GM21786 (cell line): Measurements from ENCODE around the gene HEMK1.
A peak's percentile ranks its signal among the peaks of the same experiment; 100 is the strongest.

Experiments used
- ATAC-seq: cut with Tn5 transposase; IDR thresholded peaks from one replicate; pipeline ENCODE4 v1.9.1; 2021; ENCODE audit not compliant: unreplicated experiment

Gene HEMK1

DNA sequence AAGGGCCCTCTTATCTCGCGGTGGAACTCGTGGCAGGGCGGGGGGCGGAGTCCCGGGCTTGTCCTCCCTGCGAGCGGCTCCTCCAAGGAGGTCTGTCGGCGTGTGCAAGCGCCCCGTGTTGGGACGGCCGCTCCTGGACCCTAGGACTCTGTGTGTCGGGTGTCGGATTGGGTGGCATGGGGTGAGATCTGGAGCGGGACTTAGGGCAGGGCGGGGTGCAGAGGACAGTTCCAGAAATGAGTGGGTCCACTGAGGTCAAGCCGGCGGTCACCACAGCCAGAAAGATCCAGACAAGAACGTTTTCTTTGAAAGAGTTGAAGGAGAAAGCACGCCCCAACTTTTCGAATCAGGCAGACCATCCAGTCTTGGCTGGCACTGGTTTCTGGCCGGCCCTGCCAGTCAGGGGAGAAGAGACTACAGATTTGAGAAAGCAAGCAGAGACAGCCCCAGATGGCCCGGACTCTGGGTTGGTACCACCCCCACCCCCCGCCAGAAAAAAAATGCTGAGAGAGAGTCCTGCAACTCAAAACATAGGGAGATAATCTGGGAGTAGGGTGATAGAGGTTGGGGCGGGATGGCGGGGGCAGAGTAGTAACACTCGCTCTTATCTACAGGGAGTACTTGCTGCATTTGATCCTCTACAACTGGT is 43.0 kb downstream of the HEMK1 start:
- ATAC-seq, result no peak

DNA sequence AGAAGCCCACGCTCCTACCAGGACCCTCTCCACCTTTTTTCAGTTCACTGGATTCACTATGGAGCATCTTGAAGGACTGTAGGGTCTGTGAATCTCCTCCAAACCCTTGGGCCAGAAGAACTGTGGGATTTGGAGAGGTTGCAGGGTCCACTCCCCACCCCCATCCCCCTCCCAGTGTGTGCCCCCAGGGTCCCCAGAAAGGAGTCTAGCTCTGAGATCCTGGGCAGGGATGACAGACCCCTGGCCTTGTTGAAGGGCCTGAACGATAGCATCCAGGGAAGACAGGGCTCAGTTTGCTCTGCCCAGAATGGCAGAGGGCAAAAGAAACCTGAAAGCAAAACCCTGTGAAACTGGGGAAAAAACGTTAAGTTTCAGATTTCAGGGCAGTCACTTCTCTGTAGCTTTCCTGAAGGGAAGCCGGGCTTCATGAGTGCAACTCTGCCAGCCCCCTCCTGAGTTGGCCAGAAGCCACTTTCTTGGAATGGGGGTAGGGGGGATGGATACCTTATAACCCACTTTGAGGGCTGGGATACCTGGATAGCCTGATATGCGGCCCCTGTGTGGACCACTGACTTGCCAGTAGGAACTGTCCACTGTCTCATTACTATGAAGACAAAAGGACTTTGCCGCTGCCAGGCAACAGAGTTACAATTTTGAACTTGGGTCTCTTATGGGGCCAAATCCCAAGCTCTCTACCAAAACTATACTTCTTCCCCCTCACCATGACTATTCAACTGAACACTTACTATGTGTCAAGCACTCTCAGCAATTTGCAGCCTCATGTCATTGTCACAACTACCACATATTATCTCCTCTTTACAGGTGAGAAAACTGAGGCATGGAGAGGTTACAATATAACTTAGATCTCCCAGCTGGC is 43.9 kb downstream of the HEMK1 start:
- ATAC-seq, result no peak

DNA sequence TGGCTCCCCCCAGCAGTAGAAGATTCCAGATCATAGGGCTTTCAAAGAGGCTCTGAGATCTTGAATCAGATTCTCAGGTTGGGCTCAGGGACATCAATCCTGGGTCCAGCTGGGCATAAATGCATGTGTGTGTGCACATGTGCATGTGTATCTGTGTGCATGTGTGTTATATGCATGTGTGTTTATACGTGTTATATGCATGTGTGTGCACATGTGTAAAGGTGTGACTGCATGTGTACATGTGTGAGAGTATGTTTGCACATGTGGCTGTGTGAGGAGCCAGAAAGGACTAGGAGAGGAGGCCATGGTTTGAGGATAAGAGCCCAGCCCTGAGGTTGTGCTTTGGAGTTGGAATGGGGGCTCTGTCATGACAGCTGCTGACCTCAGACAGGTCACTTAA is 45.9 kb downstream of the HEMK1 start:
- no peak for ATAC-seq

DNA sequence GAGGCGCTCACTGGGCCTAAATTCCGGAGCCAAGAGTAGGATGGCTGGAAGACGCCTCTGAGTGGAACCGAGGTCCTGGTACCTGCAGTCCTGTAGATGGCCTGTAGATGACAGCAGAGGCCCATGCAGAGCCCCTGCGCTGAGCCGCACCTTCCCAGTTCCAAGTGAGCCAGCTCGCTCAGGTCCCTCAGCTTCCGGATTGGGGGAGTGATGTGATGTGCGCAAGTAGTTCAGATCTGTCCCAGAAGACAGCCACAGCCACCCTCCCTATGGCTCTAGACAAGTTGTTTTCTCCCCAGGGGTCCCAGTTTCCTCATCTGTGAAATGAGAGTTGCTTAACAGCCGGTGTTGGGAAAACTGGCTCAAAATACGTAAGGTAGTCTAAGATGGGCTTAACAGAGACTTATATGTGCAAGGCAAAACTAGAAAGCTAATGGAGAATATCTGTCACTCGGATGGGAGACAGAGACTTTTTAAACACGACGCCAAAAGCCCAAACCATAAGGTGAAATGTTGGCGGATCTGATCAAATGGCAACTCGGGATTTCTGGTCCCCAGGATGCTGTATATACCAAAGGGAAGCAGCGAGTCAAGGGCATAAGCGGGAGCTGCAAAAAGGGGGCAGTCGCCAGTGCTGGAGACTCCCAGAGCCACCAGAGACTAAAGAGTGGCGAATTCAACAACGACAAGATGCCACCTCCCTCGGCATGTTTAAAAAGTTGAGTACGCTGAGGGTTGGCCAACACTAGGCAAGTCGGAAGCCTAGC is 46.9 kb downstream of the HEMK1 start:
- peak; percentile 22 for ATAC-seq

DNA sequence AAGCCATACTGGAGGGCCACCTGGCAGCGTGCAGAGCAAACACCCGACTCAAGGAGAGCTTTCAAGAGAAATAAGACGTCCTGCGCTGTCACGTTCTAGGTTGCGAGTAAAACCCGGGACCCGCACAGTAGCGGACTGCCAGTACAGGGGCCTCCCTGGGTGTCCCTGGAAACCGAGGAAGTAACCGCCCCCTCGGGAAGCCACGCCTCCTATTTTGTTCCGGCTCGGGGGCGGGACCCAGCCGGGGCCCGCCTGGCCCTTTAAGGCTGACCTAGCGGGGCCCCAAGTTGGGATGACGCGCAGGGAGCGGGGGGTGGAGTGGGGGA is 47.4 kb downstream of the HEMK1 start:
- ATAC-seq, result peak; percentile 62

DNA sequence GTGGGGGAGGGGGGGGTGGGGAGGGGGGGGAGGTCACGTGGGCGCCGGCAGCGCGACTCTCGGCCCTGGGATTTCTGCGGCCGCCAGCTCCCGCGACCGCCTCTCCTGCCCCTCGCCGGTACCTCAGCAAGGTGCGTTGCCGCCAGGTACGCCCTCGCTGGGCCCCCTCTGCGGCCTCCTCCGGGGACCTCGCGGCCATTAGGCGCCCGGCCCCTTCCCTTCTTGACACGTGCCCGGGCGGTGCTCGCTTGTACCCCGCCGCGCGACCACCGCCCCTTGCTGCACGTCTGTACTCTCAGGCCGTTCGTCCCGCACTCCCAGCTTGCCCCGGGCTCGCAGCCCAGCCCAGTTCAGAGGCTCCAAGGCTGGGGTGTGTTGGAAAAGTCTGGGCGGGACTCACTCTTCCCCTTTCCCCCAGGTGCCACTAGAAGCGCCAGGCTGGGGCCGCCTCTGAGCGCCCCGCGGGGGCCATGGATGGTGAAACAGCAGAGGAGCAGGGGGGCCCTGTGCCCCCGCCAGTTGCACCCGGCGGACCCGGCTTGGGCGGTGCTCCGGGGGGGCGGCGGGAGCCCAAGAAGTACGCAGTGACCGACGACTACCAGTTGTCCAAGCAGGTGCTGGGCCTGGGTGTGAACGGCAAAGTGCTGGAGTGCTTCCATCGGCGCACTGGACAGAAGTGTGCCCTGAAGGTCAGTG is 47.9 kb downstream of the HEMK1 start, which contains the start of gene MAPKAPK3:
Gene MAPKAPK3 (plus strand): TSS at position 56 of the 696 bp plus-strand sequence. CDS start 415 bp downstream, at position 471.
- ATAC-seq, result peak; percentile 7

DNA sequence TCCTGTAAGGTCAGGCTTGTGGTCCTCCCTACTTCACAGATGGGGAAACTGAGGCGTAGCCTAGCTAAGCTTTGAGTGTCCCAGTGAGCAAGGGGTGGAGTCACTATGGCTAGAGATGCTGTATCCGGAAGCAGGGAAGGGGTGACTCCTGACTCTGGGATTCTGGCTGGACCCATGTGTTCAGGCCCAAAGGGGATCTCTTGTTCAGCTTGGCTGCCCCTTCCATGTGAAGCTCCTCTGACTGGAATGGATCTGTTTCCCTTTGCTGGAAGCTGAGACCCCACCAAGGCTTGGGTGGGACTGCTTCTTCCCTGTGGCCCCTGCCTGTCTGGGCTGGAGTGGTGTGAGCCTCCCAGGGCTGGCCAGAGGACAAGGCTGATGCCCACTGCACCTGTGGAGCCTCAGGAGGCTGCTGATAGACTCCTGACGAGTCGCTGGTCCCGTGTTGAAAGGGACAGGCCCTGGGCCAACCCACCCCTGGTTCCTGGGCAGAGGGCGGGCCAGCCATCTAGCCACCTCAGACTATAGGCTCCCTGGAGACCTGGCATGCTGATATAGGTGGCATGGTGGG is 48.7 kb downstream of the HEMK1 start:
- no peak for ATAC-seq

DNA sequence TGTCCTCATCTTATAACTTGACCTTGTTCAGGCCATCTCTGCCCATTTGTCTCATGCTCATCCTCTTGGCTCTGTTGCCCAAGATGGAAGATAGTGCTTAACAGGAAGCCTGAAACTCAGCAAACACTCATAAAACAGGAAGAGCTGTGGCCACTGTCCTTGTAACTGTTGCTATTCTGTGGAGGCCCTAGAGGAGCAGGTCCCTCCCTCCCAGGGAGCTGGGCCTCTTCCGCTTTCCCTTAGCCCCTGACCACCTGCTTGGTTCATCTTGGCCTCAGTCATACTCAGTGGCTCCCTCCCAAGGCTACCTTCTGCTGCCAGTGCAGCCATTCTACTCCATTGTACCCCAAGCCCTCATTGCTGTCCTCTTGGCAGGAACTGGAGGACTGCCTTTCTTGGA is 51.1 kb downstream of the HEMK1 start:
- no peak for ATAC-seq

DNA sequence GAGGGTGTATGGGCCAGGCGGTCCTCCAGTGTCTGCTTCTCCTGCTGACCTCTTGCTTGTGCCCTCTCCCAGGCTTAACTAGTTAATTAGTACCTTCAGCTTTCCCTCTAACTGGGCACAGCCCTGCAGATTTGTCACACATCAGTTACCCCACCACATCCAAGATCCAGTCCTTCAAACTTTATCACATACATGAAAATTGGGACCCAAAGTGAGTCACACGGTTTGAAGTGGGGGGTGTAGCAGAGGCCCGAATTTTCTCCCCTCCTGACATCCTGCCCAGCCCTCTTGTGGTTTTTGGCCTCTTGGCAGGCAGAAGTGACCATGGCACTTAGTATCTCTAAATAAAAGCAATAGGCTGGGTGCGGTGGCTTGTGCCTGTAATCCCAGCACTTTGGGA is 51.5 kb downstream of the HEMK1 start:
- ATAC-seq, result no peak

DNA sequence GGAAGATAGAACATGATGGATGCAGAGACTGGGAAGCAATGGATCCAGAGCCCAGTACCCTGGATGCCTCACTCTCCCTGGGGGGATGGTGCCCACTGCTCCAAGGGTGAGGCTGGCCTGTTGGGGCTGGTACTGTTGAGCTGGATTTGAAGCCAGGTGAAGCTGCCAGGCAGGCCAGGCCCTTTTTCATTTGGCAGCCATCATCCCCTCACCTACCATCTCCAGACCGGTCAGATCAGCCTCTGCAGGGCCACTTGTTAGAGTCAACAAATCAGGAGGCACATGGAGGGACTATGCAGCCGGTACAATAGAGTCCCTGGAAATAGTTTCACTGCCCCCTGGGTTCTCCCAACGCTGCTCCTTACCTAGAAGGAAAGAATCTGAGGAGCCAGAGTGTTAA is 53.6 kb downstream of the HEMK1 start:
- ATAC-seq, result no peak

DNA sequence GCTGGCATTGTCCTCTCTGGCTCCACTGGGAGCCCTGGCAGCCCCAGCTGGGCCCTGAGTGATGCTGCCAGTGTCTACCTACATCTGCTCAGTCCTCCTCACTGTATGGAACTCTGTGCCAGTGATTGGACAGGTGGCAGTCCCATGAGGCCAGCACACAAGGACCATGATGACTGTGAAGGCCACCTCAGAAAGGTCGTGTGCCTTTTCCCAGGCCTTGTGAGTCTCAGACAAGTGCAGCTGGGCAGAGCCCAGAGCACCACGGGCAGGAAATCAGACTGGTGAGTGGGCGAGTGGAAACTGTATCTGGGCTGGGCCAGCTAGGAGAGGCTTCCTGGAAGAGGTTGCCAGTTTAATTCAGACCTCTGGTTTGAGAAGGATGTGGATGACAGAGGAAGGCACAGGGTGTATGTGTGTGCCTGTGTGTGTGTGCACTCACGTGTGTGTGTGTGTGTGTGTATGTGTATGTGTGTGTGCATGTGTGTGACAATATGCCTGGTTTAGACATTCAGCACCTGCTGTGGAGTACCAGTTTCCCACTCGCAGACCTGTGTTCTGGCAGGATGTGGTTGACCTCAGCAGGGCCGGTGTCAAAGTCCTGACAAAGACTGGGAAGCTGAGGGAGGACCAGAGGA is 54.6 kb downstream of the HEMK1 start:
- no peak for ATAC-seq

DNA sequence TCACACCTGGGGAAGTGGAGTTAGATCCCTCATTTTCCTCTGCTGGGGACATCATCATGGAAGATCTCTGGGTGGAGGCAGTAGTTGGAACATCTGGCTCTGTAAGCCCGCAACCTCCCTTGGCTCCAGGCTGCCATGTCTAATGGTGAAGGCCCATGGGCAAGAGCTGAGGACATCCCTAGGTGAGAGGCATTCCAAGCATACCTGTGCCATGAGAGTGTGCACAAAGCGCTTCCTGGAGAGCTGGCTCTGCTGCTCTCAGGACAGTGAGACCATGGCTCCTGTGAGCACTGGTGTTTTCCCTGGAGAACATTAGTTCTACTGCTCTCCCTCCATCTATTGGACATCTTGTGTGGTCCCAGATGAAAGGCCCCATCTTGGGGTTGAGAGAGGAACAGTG is 55.3 kb downstream of the HEMK1 start:
- no peak for ATAC-seq

DNA sequence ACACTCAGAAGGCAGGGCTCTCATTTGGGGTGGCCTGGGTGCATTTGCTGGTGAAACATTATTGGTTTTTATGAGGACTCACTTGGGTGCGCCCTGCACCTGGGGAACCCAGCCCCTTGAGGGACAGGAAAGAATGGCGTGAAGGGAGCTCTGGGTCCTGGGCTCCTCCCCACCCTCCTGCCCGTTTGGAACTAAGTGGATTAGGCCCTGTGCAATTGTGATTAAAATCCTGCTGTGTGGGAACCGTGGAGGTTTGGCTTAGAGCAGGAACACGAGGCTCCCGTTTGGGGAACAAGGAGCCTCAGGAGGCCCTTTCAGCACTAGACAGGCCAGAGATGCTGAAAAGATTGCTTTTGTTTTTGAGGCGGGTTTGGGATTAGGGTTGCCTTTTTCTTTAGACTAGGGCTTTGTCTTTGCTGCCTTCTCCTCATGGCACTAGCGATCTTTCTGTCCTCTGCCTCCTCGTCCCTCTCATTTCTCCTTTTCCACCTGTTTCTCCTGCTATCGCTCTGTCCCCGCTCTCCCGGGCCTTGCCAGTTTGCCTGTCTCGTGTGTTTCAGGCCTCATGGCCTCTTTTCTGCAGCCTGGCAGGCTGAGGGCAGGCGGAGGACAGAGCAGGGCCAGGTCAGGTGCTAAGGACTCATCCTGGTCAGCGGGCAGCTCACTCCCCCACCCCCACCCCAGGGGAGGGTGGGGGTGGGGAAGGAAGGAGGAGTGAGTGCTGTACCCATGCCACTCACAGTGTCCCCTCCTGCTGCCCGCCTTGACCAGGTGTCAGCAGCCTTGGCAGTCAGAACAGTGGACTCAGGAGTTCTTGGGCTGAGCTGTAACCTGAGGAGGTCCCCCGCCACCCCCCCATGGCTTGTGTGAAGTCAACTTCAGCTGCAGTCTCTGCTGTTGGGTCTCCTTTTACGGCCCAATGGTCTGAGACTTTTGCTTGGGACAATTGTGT is 56.2 kb downstream of the HEMK1 start:
- ATAC-seq, result no peak

DNA sequence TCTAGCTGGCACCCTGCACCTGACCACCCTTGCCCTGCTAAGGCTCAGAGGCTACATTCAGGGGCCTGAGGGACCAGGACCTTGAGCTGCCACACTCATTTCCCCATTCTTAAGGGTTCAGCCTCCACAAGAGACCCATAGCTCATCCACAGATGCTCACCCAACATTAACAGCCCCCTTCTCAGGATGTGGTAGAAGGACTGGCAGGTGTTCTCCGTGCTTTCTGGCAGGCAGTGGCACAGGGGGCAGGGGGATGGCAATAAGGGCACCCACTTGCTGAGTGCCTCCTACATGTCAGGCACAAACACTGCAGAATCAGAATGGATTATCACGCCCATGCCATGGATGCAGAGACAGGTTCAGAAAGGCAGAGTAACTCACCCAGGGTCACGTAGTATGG is 57.1 kb downstream of the HEMK1 start:
- no peak for ATAC-seq

DNA sequence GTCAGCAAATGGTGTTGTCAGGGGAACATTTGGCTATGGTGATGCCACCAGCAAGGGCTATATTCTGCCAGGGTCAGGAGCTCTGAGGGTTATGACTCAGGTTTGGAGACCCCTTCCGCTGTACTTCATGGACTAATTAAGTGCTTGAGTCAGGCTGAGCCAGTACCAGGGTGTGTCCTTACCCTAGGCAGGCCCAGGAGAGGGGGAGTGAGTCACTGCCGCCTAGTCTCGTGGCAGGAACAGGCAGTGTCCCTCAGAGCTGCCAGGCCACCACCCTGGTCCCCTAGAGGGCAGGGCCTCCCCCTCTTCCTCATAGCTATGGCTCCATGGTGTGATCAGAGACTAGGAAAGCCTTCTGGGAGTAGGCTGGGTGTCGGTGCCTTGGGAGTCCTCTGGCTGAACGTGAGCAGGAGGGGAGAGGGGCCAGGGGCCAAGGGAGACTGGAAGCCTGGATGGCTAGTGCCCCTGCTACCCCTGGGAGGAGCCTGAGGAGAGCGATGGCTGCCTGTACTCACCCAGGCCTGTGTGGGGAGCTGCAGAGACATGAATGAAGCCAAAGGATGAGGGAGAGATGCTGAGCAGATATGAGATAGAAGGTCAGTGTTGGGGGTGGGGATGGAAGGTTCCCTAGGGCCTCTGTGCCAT is 58.2 kb downstream of the HEMK1 start:
- no peak for ATAC-seq

DNA sequence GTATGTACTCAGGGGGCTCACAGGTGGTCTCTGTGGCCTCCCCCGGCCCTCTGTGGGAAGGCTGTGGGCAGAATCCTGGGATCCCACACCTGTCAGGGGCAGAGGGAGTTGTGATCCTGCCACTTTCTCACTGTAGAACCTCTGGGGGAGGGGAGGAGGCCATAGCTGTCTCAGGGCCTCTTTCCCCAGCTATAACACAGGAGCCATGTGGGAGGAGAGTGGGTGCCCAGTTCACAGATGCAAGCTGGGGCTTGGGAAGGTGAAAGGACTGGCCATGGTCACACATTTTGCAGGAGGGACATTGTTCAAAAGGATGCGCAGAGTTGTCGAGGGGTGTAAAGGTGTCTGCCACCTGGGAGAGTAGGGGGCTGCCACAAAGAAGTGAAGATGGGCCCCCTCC is 59.3 kb downstream of the HEMK1 start:
- ATAC-seq, result no peak

DNA sequence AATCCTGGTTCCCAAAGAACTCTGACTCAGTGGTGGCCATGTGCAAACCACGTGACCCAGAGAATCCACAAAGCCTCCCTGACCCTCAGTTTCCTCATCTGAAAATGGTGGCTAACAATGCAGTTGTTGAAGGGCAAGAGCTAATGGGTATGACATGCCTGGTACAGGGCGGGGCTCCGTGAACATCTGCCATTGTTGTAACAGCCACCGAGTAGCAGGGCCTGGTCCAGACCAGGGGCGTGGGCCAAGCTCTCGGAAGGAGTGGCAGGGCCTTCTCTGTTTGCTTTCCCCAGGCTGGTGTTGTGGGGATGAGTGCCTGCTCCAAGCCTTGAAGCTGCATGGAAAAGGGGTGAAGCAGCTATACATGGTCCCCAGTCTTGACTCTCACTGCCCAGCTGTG is 61.1 kb downstream of the HEMK1 start:
- ATAC-seq, result no peak

DNA sequence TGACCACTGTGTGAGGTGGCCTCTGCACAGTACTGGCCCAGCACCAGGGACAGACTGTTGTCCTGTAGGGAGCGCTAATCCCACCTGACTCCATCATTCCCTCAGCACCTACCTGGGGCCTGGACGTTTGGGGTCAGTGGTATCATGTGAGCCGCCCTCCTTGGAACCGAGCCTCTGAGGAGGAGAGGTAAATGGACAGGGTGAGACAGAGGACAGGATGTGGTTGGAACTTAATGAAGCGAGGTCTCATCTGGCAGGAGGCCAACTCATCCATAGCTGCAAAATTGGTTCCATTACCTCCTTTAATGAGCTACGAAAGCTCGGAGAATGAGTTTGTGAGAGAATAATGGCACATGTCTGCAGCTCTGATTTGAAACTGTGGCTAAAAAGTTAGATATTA is 61.6 kb downstream of the HEMK1 start:
- no peak for ATAC-seq

DNA sequence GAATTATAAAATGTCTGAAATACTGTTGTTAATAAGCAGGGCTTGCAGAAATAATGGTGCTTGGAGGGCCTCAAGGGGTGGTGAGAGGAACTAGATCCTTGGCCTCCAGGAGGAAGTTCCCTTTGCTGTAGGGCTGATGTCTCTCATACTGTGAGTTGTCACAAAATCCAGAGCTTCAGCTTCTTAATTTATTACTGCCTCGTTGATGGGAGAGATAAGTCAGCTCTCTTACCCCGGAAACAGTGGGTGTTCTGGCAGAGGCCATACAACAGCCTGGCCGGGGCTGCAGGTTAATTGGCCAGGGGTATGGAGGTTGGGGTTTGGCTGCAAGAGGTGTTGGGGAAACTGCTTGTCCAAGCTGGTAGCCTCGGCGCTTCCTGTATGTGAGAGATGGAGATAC is 63.1 kb downstream of the HEMK1 start:
- no peak for ATAC-seq
